Measurements from ENCODE around the gene TTPAL.

Gene TTPAL

DNA sequence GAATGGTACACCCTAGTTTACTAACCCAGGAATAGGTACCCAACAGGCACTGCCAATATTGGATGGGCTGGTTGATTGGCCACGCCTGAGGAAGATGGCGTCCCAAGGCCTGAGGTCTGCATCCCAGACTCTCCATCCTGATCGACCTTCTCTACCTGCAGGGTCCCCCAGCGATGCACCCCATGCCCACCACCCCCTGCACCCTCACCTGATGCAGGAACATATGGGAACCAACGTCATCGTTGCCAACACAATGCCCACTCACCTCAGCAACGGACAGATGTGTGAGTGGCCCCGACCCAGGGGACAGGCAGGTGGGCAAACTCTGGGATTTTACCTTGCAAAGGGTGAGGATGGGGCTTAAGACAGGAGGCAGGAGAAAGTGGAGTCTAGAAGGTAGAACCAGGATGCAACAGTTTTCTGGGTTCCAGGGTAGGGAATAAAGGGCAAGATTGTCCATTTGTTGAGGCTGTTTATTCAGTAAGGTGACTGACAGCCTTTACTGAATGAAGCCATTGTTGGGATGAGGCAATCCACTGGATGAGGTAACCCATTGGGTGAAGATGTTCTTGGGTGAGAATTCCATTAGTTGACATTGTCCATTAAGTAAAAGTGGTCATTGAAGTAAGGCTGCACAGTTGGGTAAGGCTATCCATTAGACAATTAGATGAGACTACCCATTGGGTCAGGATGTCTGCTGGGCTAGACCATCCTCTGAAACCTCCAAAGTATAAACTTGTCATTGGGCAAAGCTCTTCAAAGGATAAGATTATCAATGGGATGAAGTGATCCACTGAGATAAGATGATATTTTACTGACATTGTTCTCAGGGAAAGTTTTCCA, 47.3 kb upstream of the TTPAL start:
- H3K27me3 ChIP-seq (ENCODE audit: insufficient read depth, poor library complexity, severe bottlenecking): no peaks in the 10 kb centered on the region
- no peaks in the 10 kb centered on the region for H3K9me3 ChIP-seq (ENCODE audit: severe bottlenecking)
- TF ChIP-seq, protein P1, sequence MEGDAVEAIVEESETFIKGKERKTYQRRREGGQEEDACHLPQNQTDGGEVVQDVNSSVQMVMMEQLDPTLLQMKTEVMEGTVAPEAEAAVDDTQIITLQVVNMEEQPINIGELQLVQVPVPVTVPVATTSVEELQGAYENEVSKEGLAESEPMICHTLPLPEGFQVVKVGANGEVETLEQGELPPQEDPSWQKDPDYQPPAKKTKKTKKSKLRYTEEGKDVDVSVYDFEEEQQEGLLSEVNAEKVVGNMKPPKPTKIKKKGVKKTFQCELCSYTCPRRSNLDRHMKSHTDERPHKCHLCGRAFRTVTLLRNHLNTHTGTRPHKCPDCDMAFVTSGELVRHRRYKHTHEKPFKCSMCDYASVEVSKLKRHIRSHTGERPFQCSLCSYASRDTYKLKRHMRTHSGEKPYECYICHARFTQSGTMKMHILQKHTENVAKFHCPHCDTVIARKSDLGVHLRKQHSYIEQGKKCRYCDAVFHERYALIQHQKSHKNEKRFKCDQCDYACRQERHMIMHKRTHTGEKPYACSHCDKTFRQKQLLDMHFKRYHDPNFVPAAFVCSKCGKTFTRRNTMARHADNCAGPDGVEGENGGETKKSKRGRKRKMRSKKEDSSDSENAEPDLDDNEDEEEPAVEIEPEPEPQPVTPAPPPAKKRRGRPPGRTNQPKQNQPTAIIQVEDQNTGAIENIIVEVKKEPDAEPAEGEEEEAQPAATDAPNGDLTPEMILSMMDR (IDR thresholded peaks at IDR 0.05; ENCODE audit: poor library complexity, severe bottlenecking): no peak
- ATAC-seq (ENCODE audit: low read depth) (no peak), DNase-seq (ENCODE audit: low spot score) (peak; percentile 68)
- H3K4me3 ChIP-seq (ENCODE audit: severe bottlenecking): no peak overlapping the region
- H3K27ac ChIP-seq (ENCODE audit: poor library complexity, severe bottlenecking): no peak overlapping the region
- H3K4me1 ChIP-seq (ENCODE audit: insufficient read depth, poor library complexity, severe bottlenecking): no peaks in the 10 kb centered on the region
- no peaks in the 10 kb centered on the region for H3K36me3 ChIP-seq (ENCODE audit: low read depth)

GRCh38 chr20:44429017-44429339, 46.7 kb upstream of the TTPAL start:
- DNase-seq (ENCODE audit: low spot score): no peak
- Histone ChIP-seq H3K9me3 (ENCODE audit: severe bottlenecking) (no peaks in the 10 kb centered on the region), H3K27ac (ENCODE audit: poor library complexity, severe bottlenecking) (no peak overlapping the region), H3K27me3 (ENCODE audit: insufficient read depth, poor library complexity, severe bottlenecking) (no peaks in the 10 kb centered on the region), H3K4me1 (ENCODE audit: insufficient read depth, poor library complexity, severe bottlenecking) (no peaks in the 10 kb centered on the region), H3K4me3 (ENCODE audit: severe bottlenecking) (no peak overlapping the region), H3K36me3 (ENCODE audit: low read depth) (no peaks in the 10 kb centered on the region)
- ATAC-seq (ENCODE audit: low read depth): no peak
- TF ChIP-seq, protein P1 (IDR thresholded peaks at IDR 0.05; ENCODE audit: poor library complexity, severe bottlenecking): no peak

- Histone ChIP-seq H3K4me1 (ENCODE audit: insufficient read depth, poor library complexity, severe bottlenecking) (no peaks in the 10 kb centered on the region), H3K36me3 (ENCODE audit: low read depth) (no peaks in the 10 kb centered on the region), H3K9me3 (ENCODE audit: severe bottlenecking) (no peaks in the 10 kb centered on the region), H3K27me3 (ENCODE audit: insufficient read depth, poor library complexity, severe bottlenecking) (no peaks in the 10 kb centered on the region), H3K4me3 (ENCODE audit: severe bottlenecking) (no peak overlapping the region), H3K27ac (ENCODE audit: poor library complexity, severe bottlenecking) (no peak overlapping the region)
- TF ChIP-seq, protein P1 (IDR thresholded peaks at IDR 0.05; ENCODE audit: poor library complexity, severe bottlenecking): no peak
- ATAC-seq (ENCODE audit: low read depth) (no peak), DNase-seq (ENCODE audit: low spot score) (peak; percentile 76)
These were observed 46.0 kb upstream of the TTPAL start for GRCh38 chr20:44429419-44430269.

DNA sequence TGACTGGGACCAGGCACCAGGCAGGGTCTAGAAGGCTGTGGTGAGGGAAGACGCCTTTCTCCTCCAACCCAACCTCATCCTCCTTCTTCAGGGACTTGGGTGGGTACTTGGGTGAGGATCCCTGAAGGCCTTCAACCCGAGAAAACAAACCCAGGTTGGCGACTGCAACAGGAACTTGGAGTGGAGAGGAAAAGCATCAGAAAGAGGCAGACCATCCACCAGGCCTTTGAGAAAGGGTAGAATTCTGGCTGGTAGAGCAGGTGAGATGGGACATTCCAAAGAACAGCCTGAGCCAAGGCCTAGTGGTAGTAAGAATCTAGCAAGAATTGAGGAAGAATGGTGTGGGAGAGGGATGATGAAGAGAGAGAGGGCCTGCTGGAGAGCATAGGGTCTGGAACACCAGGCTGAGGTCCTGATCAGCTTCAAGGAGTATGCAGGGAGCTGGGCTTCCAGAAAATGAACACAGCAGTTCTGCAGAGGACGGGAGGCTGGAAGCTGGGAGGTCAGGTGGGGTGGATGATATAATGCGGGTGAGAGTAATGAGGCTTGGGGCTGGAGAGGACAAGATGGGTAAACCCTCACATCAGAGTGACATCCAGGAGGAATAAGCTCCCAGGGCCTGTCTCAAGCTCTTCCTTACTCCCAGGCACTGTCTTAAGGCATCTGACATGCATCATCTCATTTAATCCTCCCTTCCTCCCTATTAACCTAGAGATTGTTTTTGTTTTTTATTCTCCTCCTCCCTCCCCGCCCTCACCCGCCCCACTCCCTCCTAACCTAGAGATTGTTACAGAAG, 45.2 kb upstream of the TTPAL start:
- Histone ChIP-seq H3K27me3 (ENCODE audit: insufficient read depth, poor library complexity, severe bottlenecking) (no peaks in the 10 kb centered on the region), H3K4me1 (ENCODE audit: insufficient read depth, poor library complexity, severe bottlenecking) (no peaks in the 10 kb centered on the region), H3K36me3 (ENCODE audit: low read depth) (no peaks in the 10 kb centered on the region), H3K4me3 (ENCODE audit: severe bottlenecking) (no peak overlapping the region), H3K27ac (ENCODE audit: poor library complexity, severe bottlenecking) (no peak overlapping the region), H3K9me3 (ENCODE audit: severe bottlenecking) (no peaks in the 10 kb centered on the region)
- TF ChIP-seq, protein P1 (IDR thresholded peaks at IDR 0.05; ENCODE audit: poor library complexity, severe bottlenecking): no peak
- DNase-seq (ENCODE audit: low spot score) (no peak), ATAC-seq (ENCODE audit: low read depth) (no peak)

Data from RWPE2 (cell line).